A549 (cell line): ENCODE measurements around the gene RTEL1. TPM values are rescaled to one million over a fixed set of nuclear protein-coding genes. Genes with fewer than 3 reads are reported as not detected.

Experiments
- ATAC-seq, 2 experiments: fragments of 200-7000 bp in 1 of 2; fragments of >200 bp in 1 of 2; cut with Nextera tagmentation in 1 of 2; cut with Tn5 transposase in 1 of 2; 3 replicates each; pipeline versions ENCODE4 v1.8.0 to v1.9.1; 2018 to 2020; ENCODE audit warnings: mild to moderate bottlenecking in 1 of 2, moderate library complexity in 1 of 2
- CTCF ChIA-PET: fragments of 300-600 bp; sonication (Branson Sonifier 250); formaldehyde crosslinking; extraction: SDS; loops from one replicate; lab custom pipeline; 2021; ENCODE audit warnings: antibody characterized with exemption, inconsistent platforms; lab: Yijun Ruan, JAX
- POLR2A ChIA-PET: fragments of 350-600 bp; formaldehyde crosslinking; extraction: SDS; loops from one replicate; lab custom pipeline; 2021; ENCODE audit warnings: antibody characterized with exemption, inconsistent platforms; lab: Yijun Ruan, JAX
- DNase-seq, 2 experiments: peaks; one replicate each; pipeline versions ENCODE4 v3.0.0 to v3.0.0-alpha.2; 2011 to 2016; ENCODE audit warnings: low read depth in 1 of 2, low spot score in 1 of 2
- FAIRE-seq: peaks from 2 replicates; lab custom pipeline; 2011; peaks lifted over from hg19 to GRCh38; lab: Jason Lieb, UNC
- H3K27ac ChIP-seq, 2 experiments: fragments of >200 bp; sonication (Bioruptor Twin); formaldehyde crosslinking; 3 replicates each; pipeline ENCODE4 v1.5.1; 2016 to 2017
- H3K4me1 ChIP-seq: fragments of >200 bp; sonication (Bioruptor Twin); formaldehyde crosslinking; 3 replicates; pipeline ENCODE4 v1.6.1; 2016
- H3K4me2 ChIP-seq: fragments of >200 bp; sonication (Bioruptor Twin); formaldehyde crosslinking; 3 replicates; pipeline ENCODE4 v1.6.1; 2016
- H3K4me3 ChIP-seq: fragments of >200 bp; sonication (Bioruptor Twin); formaldehyde crosslinking; 3 replicates; pipeline ENCODE4 v1.5.1; 2016
- H3K9me3 ChIP-seq: fragments of >200 bp; sonication (Bioruptor Twin); formaldehyde crosslinking; 3 replicates; pipeline ENCODE4 v1.6.1; 2016
- CEBPB ChIP-seq, 2 experiments: fragments of >200 bp in 1 of 2; sonication (Bioruptor Twin) in 1 of 2; formaldehyde crosslinking in 1 of 2; IDR thresholded peaks; 2 replicates each; pipeline ENCODE4 v1.6.1; 2012 to 2016
- GATA3 ChIP-seq: IDR thresholded peaks from 2 replicates; pipeline ENCODE4 v1.6.1; 2012; ENCODE audit warnings: borderline replicate concordance
- HEYL ChIP-seq: fragments of 250-450 bp; sonication (Bioruptor Pico); IDR thresholded peaks from 2 replicates; pipeline ENCODE4 v1.8.0; 2021; ENCODE audit warnings: mild to moderate bottlenecking, moderate library complexity
- KDM1A ChIP-seq: fragments of 200-600 bp; sonication (generic); IDR thresholded peaks from 2 replicates; pipeline ENCODE4 v1.6.1; 2016; ENCODE audit warnings: low read depth, mild to moderate bottlenecking
- KDM5A ChIP-seq: fragments of 200-600 bp; sonication (generic); IDR thresholded peaks from 2 replicates; pipeline ENCODE4 v1.6.1; 2016; ENCODE audit warnings: antibody characterized with exemption, mild to moderate bottlenecking
- MYC ChIP-seq: IDR thresholded peaks from 2 replicates; pipeline ENCODE4 v1.6.1; 2012; ENCODE audit warnings: mild to moderate bottlenecking, inconsistent platforms, low read length, improper control_type of control experiment, borderline replicate concordance
- NFE2L2 ChIP-seq: fragments of 150-350 bp; conservative IDR thresholded peaks from 2 replicates; pipeline ENCODE4 v1.6.1; 2014; ENCODE audit warnings: low read length
- PHF8 ChIP-seq: fragments of 200-600 bp; sonication (generic); IDR thresholded peaks from 2 replicates; pipeline ENCODE4 v1.6.1; 2016; ENCODE audit warnings: low read depth, mild to moderate bottlenecking, antibody characterized with exemption, moderate library complexity, borderline replicate concordance
- REST ChIP-seq: fragments of 200-600 bp; sonication (generic); IDR thresholded peaks from 2 replicates; pipeline ENCODE4 v1.6.1; 2016; ENCODE audit warnings: antibody characterized with exemption, mild to moderate bottlenecking, moderate library complexity
- RFX5 ChIP-seq: fragments of 450-650 bp; IDR thresholded peaks from 2 replicates; pipeline ENCODE4 v1.7.1; 2014; ENCODE audit warnings: antibody characterized with exemption, mild to moderate bottlenecking, moderate library complexity
- RNF2 ChIP-seq: fragments of 200-600 bp; sonication (generic); IDR thresholded peaks from 2 replicates; pipeline ENCODE4 v1.6.1; 2016; ENCODE audit warnings: low read depth, mild to moderate bottlenecking, antibody characterized with exemption, moderate library complexity, borderline replicate concordance
- TP53 ChIP-seq: fragments of 250-450 bp; sonication (Bioruptor Pico); IDR thresholded peaks from 2 replicates; pipeline ENCODE4 v1.5.0; 2021; ENCODE audit warnings: mild to moderate bottlenecking, moderate library complexity
- WGBS: methylation state at CpG from one replicate; pipeline ENCODE4 v1.1.6; 2017; ENCODE audit errors: missing lambda C conversion rate; 5-methylcytosine and 5-hydroxymethylcytosine counted together
- polyA plus RNA-seq, 4 experiments: library from polyadenylated mRNA; depleted of rRNA in 3 of 4; stranded (reverse); fragments of >200 nt; fragmentation: RNase III in 1 of 4; extraction: RNeasy Plus Mini Kit Qiagen cat#74134 plus additional on column Dnase treatment in 1 of 4; gene quantifications; 2 replicates in 3 of 4; 3 replicates in 1 of 4; pipeline ENCODE4 v1.2.3, GENCODE V29; 2011 to 2017
- small RNA-seq, 6 experiments: library from RNA; depleted of rRNA; stranded (forward); fragments of <200 nt; gene quantifications; one replicate each; pipeline ENCODE3, GENCODE V24; 2012
- TF ChIP-seq, protein P1 (sequence below): IDR thresholded peaks from 2 replicates; pipeline ENCODE4 v1.6.1; 2012; ENCODE audit warnings: low read depth, borderline replicate concordance

RTEL1 gene
- polyA plus RNA-seq, 2 of the 4 experiments (the other 2 are of a cell fraction), result 11.3 to 12.6 TPM

- ChIA-PET CTCF (interaction anchor here (0.6 to 1.5 kb wide), 4 partner anchors 24 to 208 kb away, joined by 3 read pairs; no protein-coding TSS in a partner anchor), POLR2A (no interaction called here)
- Histone ChIP-seq H3K9me3 (no peaks in the 10 kb centered on the region), H3K4me1 (peaks cover 12% of the 10 kb centered on the region), H3K4me3 (no peak overlapping the region), H3K27ac (no peak overlapping the region), H3K4me2 (no peak overlapping the region)
- ATAC-seq (no peak), DNase-seq (no peak), FAIRE-seq (no peak)
- 84% methylated on average over 14 of the region's 15 CpGs for WGBS
- TF ChIP-seq KDM1A (no peak), MYC (no peak), RFX5 (no peak), HEYL (CRISPR knock-in tag) (no peak), NFE2L2 (no peak), REST (no peak), GATA3 (no peak), RNF2 (no peak), TP53 (CRISPR knock-in tag) (no peak), KDM5A (no peak), PHF8 (no peak), CEBPB (IDR thresholded peaks at IDR 0.05) (no peak)
- TF ChIP-seq, protein P1, sequence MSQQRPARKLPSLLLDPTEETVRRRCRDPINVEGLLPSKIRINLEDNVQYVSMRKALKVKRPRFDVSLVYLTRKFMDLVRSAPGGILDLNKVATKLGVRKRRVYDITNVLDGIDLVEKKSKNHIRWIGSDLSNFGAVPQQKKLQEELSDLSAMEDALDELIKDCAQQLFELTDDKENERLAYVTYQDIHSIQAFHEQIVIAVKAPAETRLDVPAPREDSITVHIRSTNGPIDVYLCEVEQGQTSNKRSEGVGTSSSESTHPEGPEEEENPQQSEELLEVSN, result no peak
Observed at GRCh38 chr20:63745424-63745805, 87.3 kb downstream of the RTEL1 start.

Small RNA genes within 50 kb of the gene (small RNA-seq; reads per million reads assigned to genes)
- gene LIME1, result 0 to 0.19 (median 0) reads per million in 6 experiments
- gene TNFRSF6B, result 0 reads per million in 6 experiments

Other genes with a start within 250 kb of the RTEL1 start
- 0.14 and 0.32 TPM in 2 replicates for gene KCNQ2, start 185.7 kb upstream of the RTEL1 start, polyA plus RNA-seq (2011; rRNA removed)
- gene KCNQ2, start 185.7 kb upstream of the RTEL1 start, polyA plus RNA-seq (2017; fragmentation: RNase III; extraction: RNeasy Plus Mini Kit Qiagen cat#74134 plus additional on column Dnase treatment), result 0.15 to 0.38 TPM (median 0.36 TPM) in 3 replicates
- 16.3 and 17.4 TPM in 2 replicates for gene EEF1A2, start 159.2 kb upstream of the RTEL1 start, polyA plus RNA-seq (2011; rRNA removed)
- gene EEF1A2, start 159.2 kb upstream of the RTEL1 start, polyA plus RNA-seq (2017; fragmentation: RNase III; extraction: RNeasy Plus Mini Kit Qiagen cat#74134 plus additional on column Dnase treatment), result 128 to 141 TPM (median 129 TPM) in 3 replicates
- gene PPDPF, start 137.5 kb upstream of the RTEL1 start, polyA plus RNA-seq (2011; rRNA removed), result 4.6 and 7.7 TPM in 2 replicates
- gene PPDPF, start 137.5 kb upstream of the RTEL1 start, polyA plus RNA-seq (2017; fragmentation: RNase III; extraction: RNeasy Plus Mini Kit Qiagen cat#74134 plus additional on column Dnase treatment), result 217 to 227 TPM (median 224 TPM) in 3 replicates
- 1.1 and 1.2 TPM in 2 replicates for gene PTK6, start 120.9 kb upstream of the RTEL1 start, polyA plus RNA-seq (2011; rRNA removed)
- gene PTK6, start 120.9 kb upstream of the RTEL1 start, polyA plus RNA-seq (2017; fragmentation: RNase III; extraction: RNeasy Plus Mini Kit Qiagen cat#74134 plus additional on column Dnase treatment), result 1.6 to 2.2 TPM (median 2.0 TPM) in 3 replicates
- not detected in 2 replicates for gene SRMS, start 110.6 kb upstream of the RTEL1 start, polyA plus RNA-seq (2011; rRNA removed)
- not detected in 3 replicates for gene SRMS, start 110.6 kb upstream of the RTEL1 start, polyA plus RNA-seq (2017; fragmentation: RNase III; extraction: RNeasy Plus Mini Kit Qiagen cat#74134 plus additional on column Dnase treatment)
- gene FNDC11, start 104.2 kb upstream of the RTEL1 start, polyA plus RNA-seq (2011; rRNA removed), result 0.09 and 0.18 TPM in 2 replicates
- gene FNDC11, start 104.2 kb upstream of the RTEL1 start, polyA plus RNA-seq (2017; fragmentation: RNase III; extraction: RNeasy Plus Mini Kit Qiagen cat#74134 plus additional on column Dnase treatment), result 0.10 to 0.16 TPM (median 0.14 TPM) in 3 replicates
- 3.2 and 4.9 TPM in 2 replicates for gene HELZ2, start 84.1 kb upstream of the RTEL1 start, polyA plus RNA-seq (2011; rRNA removed)
- gene HELZ2, start 84.1 kb upstream of the RTEL1 start, polyA plus RNA-seq (2017; fragmentation: RNase III; extraction: RNeasy Plus Mini Kit Qiagen cat#74134 plus additional on column Dnase treatment), result 4.5 to 5.0 TPM (median 4.8 TPM) in 3 replicates
- gene GMEB2, start 31.2 kb upstream of the RTEL1 start, polyA plus RNA-seq (2011; rRNA removed), result 6.6 and 6.8 TPM in 2 replicates
- 6.4 to 7.0 TPM (median 6.5 TPM) in 3 replicates for gene GMEB2, start 31.2 kb upstream of the RTEL1 start, polyA plus RNA-seq (2017; fragmentation: RNase III; extraction: RNeasy Plus Mini Kit Qiagen cat#74134 plus additional on column Dnase treatment)
- 2.5 and 2.8 TPM in 2 replicates for gene STMN3, start 4.9 kb upstream of the RTEL1 start, polyA plus RNA-seq (2011; rRNA removed)
- gene STMN3, start 4.9 kb upstream of the RTEL1 start, polyA plus RNA-seq (2017; fragmentation: RNase III; extraction: RNeasy Plus Mini Kit Qiagen cat#74134 plus additional on column Dnase treatment), result 3.2 to 5.0 TPM (median 3.8 TPM) in 3 replicates
- 0.20 and 0.22 TPM in 2 replicates for gene TNFRSF6B, start 38.3 kb downstream of the RTEL1 start, polyA plus RNA-seq (2011; rRNA removed)
- 0.63 to 0.69 TPM (median 0.66 TPM) in 3 replicates for gene TNFRSF6B, start 38.3 kb downstream of the RTEL1 start, polyA plus RNA-seq (2017; fragmentation: RNase III; extraction: RNeasy Plus Mini Kit Qiagen cat#74134 plus additional on column Dnase treatment)
- gene ARFRP1, start 49.7 kb downstream of the RTEL1 start, polyA plus RNA-seq (2011; rRNA removed), result 14.1 and 25.1 TPM in 2 replicates
- gene ARFRP1, start 49.7 kb downstream of the RTEL1 start, polyA plus RNA-seq (2017; fragmentation: RNase III; extraction: RNeasy Plus Mini Kit Qiagen cat#74134 plus additional on column Dnase treatment), result 29.7 to 33.2 TPM (median 31.1 TPM) in 3 replicates
- gene ZGPAT, start 49.7 kb downstream of the RTEL1 start, polyA plus RNA-seq (2011; rRNA removed), result 9.2 and 9.5 TPM in 2 replicates
- 22.6 to 25.6 TPM (median 23.9 TPM) in 3 replicates for gene ZGPAT, start 49.7 kb downstream of the RTEL1 start, polyA plus RNA-seq (2017; fragmentation: RNase III; extraction: RNeasy Plus Mini Kit Qiagen cat#74134 plus additional on column Dnase treatment)
- gene LIME1, start 78.4 kb downstream of the RTEL1 start, polyA plus RNA-seq (2011; rRNA removed), result 2.5 and 2.8 TPM in 2 replicates
- gene LIME1, start 78.4 kb downstream of the RTEL1 start, polyA plus RNA-seq (2017; fragmentation: RNase III; extraction: RNeasy Plus Mini Kit Qiagen cat#74134 plus additional on column Dnase treatment), result 5.9 to 7.2 TPM (median 6.5 TPM) in 3 replicates
- 22.5 and 28.1 TPM in 2 replicates for gene SLC2A4RG, start 81.5 kb downstream of the RTEL1 start, polyA plus RNA-seq (2011; rRNA removed)
- gene SLC2A4RG, start 81.5 kb downstream of the RTEL1 start, polyA plus RNA-seq (2017; fragmentation: RNase III; extraction: RNeasy Plus Mini Kit Qiagen cat#74134 plus additional on column Dnase treatment), result 59.6 to 64.7 TPM (median 64.6 TPM) in 3 replicates
- gene ZBTB46, start 173.0 kb downstream of the RTEL1 start, polyA plus RNA-seq (2011; rRNA removed), result 0.17 and 0.26 TPM in 2 replicates
- 0.32 to 0.43 TPM (median 0.42 TPM) in 3 replicates for gene ZBTB46, start 173.0 kb downstream of the RTEL1 start, polyA plus RNA-seq (2017; fragmentation: RNase III; extraction: RNeasy Plus Mini Kit Qiagen cat#74134 plus additional on column Dnase treatment)
- not detected in 2 replicates for gene ABHD16B, start 203.2 kb downstream of the RTEL1 start, polyA plus RNA-seq (2011; rRNA removed)
- not detected in 3 replicates for gene ABHD16B, start 203.2 kb downstream of the RTEL1 start, polyA plus RNA-seq (2017; fragmentation: RNase III; extraction: RNeasy Plus Mini Kit Qiagen cat#74134 plus additional on column Dnase treatment)
- 86.3 and 93.9 TPM in 2 replicates for gene TPD52L2, start 207.0 kb downstream of the RTEL1 start, polyA plus RNA-seq (2011; rRNA removed)
- gene TPD52L2, start 207.0 kb downstream of the RTEL1 start, polyA plus RNA-seq (2017; fragmentation: RNase III; extraction: RNeasy Plus Mini Kit Qiagen cat#74134 plus additional on column Dnase treatment), result 94.1 to 102 TPM (median 99.0 TPM) in 3 replicates
- gene DNAJC5, start 236.8 kb downstream of the RTEL1 start, polyA plus RNA-seq (2011; rRNA removed), result 20.3 and 20.4 TPM in 2 replicates
- 21.7 to 23.2 TPM (median 23.2 TPM) in 3 replicates for gene DNAJC5, start 236.8 kb downstream of the RTEL1 start, polyA plus RNA-seq (2017; fragmentation: RNase III; extraction: RNeasy Plus Mini Kit Qiagen cat#74134 plus additional on column Dnase treatment)